Epidermal melanocyte (primary cell): ENCODE results near the gene BMP5.

Experiments
- DNase-seq: peaks from one replicate; pipeline ENCODE4 v3.0.0; 2011; ENCODE audit warnings: low spot score; ENCODE audit not compliant: insufficient read length

The BMP5 gene

GRCh38 chr6:55872866-55873265 lies 2.5 kb downstream of the BMP5 start:
- DNase-seq = no peak

- DNase-seq = no peak
Observed at GRCh38 chr6:55870181-55870813, 5.1 kb downstream of the BMP5 start.

- no peak for DNase-seq
Observed at GRCh38 chr6:55869674-55870073, 5.7 kb downstream of the BMP5 start.

- no peak for DNase-seq
Observed at GRCh38 chr6:55868771-55869479, 6.5 kb downstream of the BMP5 start.

GRCh38 chr6:55868176-55868575 lies 7.2 kb downstream of the BMP5 start:
- no peak for DNase-seq

GRCh38 chr6:55866128-55866527 lies 9.3 kb downstream of the BMP5 start:
- DNase-seq = no peak

GRCh38 chr6:55853008-55854001 lies 22.1 kb downstream of the BMP5 start:
- no peak for DNase-seq

- no peak for DNase-seq
Observed at GRCh38 chr6:55841341-55841740, 34.0 kb downstream of the BMP5 start.

GRCh38 chr6:55839080-55839479 lies 36.3 kb downstream of the BMP5 start:
- DNase-seq = no peak

GRCh38 chr6:55836945-55837344 lies 38.4 kb downstream of the BMP5 start:
- no peak for DNase-seq

GRCh38 chr6:55836481-55836880 lies 38.9 kb downstream of the BMP5 start:
- DNase-seq = no peak

GRCh38 chr6:55835220-55835619 lies 40.2 kb downstream of the BMP5 start:
- no peak for DNase-seq

- no peak for DNase-seq
Observed at GRCh38 chr6:55833284-55833683, 42.1 kb downstream of the BMP5 start.

GRCh38 chr6:55827818-55828522 lies 47.4 kb downstream of the BMP5 start:
- DNase-seq = no peak

GRCh38 chr6:55826941-55827340 lies 48.4 kb downstream of the BMP5 start:
- no peak for DNase-seq

GRCh38 chr6:55825402-55826051 lies 49.9 kb downstream of the BMP5 start:
- DNase-seq = peak; percentile 44

GRCh38 chr6:55822815-55823214 lies 52.6 kb downstream of the BMP5 start:
- no peak for DNase-seq

GRCh38 chr6:55822005-55822404 lies 53.4 kb downstream of the BMP5 start:
- DNase-seq = no peak

GRCh38 chr6:55820696-55821095 lies 54.7 kb downstream of the BMP5 start:
- no peak for DNase-seq

- no peak for DNase-seq
Observed at GRCh38 chr6:55819811-55820210, 55.6 kb downstream of the BMP5 start.

GRCh38 chr6:55818482-55818881 lies 56.9 kb downstream of the BMP5 start:
- no peak for DNase-seq
